ENCODE data around the gene FBXW4. TPM values are rescaled to one million over a fixed set of nuclear protein-coding genes. Genes with fewer than 3 reads are reported as not detected.
"Not testable (repeated sequence)": the region's sequence is repeated elsewhere in the genome, so short reads cannot be mapped to it uniquely, and the experiment has no call there.

FBXW4 gene
- total RNA-seq, 1 donor from 2014 or later: 81.1 TPM

DNA sequence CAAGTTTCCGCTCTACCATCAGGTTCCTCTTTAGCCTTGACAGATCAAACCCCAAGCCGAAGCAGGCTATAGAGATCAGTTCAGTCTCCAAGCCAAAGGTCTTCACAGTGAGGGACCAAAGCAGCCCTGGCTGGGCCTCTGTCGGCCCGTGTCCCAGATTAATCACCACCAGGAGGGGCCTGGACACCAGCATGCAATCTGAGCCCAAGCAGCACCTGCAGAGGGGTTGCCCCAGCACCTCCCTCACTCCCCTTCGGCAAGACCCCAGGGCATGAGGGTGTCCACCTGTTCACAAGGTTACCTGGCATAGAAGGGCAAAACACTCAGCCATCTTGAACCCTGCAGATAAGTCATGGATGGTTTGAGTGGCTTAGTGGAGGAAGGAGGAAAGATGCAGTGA lies 36.0 kb downstream of the FBXW4 start:
- DNase-seq (ENCODE audit: low spot score): no peak

GRCh38 chr10:101656890-101657289 lies 38.1 kb downstream of the FBXW4 start:
- DNase-seq (ENCODE audit: low spot score): no peak

GRCh38 chr10:101655570-101655969 lies 39.4 kb downstream of the FBXW4 start:
- no peak for DNase-seq (ENCODE audit: low spot score)

- no peak for DNase-seq (ENCODE audit: low spot score)
Measured at GRCh38 chr10:101653536-101653935, 41.4 kb downstream of the FBXW4 start.

GRCh38 chr10:101651336-101651735 lies 43.6 kb downstream of the FBXW4 start:
- no peak for DNase-seq (ENCODE audit: low spot score)

DNA sequence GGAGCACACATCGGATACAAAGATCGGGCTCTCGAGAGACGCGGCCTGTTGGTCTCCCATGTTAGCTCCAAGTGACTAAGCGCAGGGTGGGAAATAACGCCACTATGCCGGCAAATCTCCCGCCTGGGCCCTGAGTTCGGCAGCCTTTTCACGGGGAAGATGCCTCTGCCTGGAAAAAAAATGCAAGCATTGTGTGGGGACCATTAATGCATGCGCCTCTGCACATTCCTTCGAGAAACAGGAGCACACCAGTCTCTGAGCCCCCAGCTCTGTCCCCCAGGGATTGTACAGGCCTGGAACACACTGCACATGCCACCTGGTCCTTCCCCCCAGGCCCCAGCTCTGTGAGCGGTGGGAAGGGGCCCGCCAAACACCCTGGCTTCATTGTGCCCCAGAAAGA lies 44.1 kb downstream of the FBXW4 start:
- DNase-seq (ENCODE audit: low spot score): no peak

- DNase-seq (ENCODE audit: low spot score): no peak
Measured at GRCh38 chr10:101649525-101650085, 45.4 kb downstream of the FBXW4 start.

- no peak for DNase-seq (ENCODE audit: low spot score)
Measured at GRCh38 chr10:101647255-101647654, 47.7 kb downstream of the FBXW4 start.

- no peak for DNase-seq (ENCODE audit: low spot score)
Measured at GRCh38 chr10:101646364-101646763, 48.6 kb downstream of the FBXW4 start.

- DNase-seq (ENCODE audit: low spot score): no peak
Measured at GRCh38 chr10:101645659-101646058, 49.3 kb downstream of the FBXW4 start.

GRCh38 chr10:101644002-101644401 lies 51.0 kb downstream of the FBXW4 start:
- DNase-seq (ENCODE audit: low spot score): no peak

- no peak for DNase-seq (ENCODE audit: low spot score)
Measured at GRCh38 chr10:101643546-101643945, 51.4 kb downstream of the FBXW4 start.

DNA sequence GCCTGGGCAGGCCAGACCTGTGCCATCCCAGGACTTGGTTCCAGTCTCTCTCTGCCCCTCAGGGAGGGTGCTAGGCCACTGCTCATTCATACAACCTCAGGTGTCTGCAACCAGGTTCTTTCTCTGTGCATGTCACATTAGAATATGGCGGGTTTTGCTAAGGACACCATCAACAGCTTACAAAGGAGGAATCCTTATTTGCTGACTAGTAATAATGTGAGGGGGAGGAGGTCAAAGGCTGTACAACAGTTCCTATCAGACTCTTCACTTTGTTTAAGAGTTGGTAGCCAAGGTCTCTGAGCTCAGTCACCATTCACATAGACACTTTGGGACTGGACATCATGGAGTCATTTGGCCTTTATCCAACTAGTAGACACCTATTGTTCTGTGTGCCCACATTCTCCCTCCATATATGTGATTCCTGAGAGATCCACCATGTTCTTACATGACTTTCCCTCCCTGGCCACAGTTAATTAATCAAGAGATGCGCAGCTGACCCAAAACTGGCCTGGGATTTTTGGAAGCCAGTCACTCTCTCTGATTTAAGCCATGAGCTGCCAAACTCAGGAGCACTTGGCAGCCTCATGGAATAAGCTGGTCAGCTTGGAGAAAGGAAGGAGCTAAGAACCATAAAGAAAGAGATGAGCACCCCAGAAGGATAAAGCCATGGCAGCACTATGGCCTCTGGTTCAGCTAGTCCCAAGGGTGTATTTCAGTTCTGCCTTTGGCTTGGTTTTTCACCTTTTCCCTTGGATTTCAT lies 55.6 kb downstream of the FBXW4 start:
- no peak for DNase-seq (ENCODE audit: low spot score)

DNA sequence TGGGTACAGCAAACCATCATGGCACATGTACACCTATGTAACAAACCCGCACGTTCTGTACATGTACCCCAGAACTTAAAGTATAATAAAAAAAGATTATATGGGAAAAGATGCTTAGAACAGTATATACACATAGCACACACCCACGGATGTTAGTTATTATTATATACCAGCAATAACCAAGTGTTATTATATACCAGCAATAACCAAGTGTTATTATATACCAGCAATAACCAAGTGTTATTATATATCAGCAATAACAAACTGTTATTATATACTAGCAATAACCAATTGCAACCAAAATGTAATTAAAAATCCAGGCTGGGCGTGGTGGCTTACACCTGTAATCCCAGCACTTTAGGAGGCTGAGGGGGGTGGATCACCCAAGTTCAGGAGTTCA lies 61.5 kb downstream of the FBXW4 start:
- not testable (repeated sequence) for DNase-seq (ENCODE audit: low spot score)

- DNase-seq (ENCODE audit: low spot score): no peak
Measured at GRCh38 chr10:101631821-101632475, 63.0 kb downstream of the FBXW4 start.

DNA sequence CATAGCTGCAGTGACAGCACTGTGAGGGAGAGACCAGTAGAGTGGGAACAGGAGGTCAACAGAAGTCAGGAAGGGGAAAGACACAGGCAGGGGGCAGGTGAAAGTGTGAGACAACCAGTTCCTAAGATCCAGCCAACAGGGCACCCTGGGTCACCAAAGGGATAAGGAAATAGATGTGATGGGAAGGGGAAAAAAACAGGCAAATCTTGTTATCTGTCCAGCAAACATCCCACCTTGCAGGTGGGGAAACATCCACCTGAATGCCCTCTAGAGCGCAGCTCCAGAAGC lies 64.4 kb downstream of the FBXW4 start:
- DNase-seq (ENCODE audit: low spot score): no peak

- no peak for DNase-seq (ENCODE audit: low spot score)
Measured at GRCh38 chr10:101629837-101630632, 64.9 kb downstream of the FBXW4 start.

DNA sequence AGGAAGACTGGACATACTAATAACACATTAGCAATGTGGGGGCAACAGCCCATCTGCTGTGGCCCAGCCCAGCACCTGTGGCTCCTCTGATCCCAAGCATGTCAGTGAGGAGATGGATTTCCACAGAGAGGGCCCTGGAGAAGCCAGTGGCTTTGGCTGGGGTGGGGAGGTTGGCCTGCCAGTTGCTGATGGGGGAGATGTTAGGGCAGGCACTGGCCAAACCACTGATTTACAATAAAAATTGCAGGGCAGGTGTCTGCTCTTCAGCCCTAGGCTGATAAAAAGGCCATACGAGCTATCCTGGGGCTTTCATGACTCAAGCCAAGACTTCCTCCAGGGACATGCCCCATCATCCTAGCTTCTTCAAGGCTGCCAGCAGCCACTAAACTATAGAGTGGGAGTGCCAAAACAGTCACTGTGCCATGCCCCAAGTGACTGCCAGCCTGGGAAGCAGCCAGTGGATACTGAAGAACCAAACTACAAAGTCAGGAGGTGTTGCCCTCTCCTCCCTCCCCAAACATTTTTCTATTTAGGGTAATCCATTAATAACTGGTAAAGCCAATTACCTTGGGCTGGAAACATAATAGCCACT lies 69.1 kb downstream of the FBXW4 start:
- DNase-seq (ENCODE audit: low spot score): no peak

- DNase-seq (ENCODE audit: low spot score): no peak
Measured at GRCh38 chr10:101624526-101625102, 70.4 kb downstream of the FBXW4 start.

GRCh38 chr10:101623528-101623927 lies 71.4 kb downstream of the FBXW4 start:
- DNase-seq (ENCODE audit: low spot score): no peak

- DNase-seq (ENCODE audit: low spot score): no peak
Measured at GRCh38 chr10:101619983-101620382, 75.0 kb downstream of the FBXW4 start.

- no peak for DNase-seq (ENCODE audit: low spot score)
Measured at GRCh38 chr10:101618871-101619270, 76.1 kb downstream of the FBXW4 start.
